GM12874 (cell line): ENCODE results near the gene EIF4A3.

Experiments
- CTCF ChIP-seq: IDR thresholded peaks from 2 replicates; pipeline ENCODE4 v1.5.1; 2011; ENCODE audit warnings: low read depth, mild to moderate bottlenecking, control low read depth, low read length, moderate library complexity; ENCODE audit not compliant: insufficient read depth

Gene EIF4A3

GRCh38 chr17:80101011-80101945 lies 45.6 kb downstream of the EIF4A3 start, which contains the start of gene GAA:
TSS of gene GAA (plus strand) at chr17:80101581. CDS start at chr17:80104587, 3,006 bp downstream.
- peak; percentile 94 for TF ChIP-seq CTCF

- TF ChIP-seq CTCF, result no peak
These were observed 46.9 kb downstream of the EIF4A3 start for GRCh38 chr17:80100035-80100323.

- no peak for TF ChIP-seq CTCF
These were observed 47.5 kb downstream of the EIF4A3 start for GRCh38 chr17:80099291-80100034.

GRCh38 chr17:80097844-80098691 lies 48.9 kb downstream of the EIF4A3 start:
- no peak for TF ChIP-seq CTCF

GRCh38 chr17:80097127-80097621 lies 49.8 kb downstream of the EIF4A3 start:
- no peak for TF ChIP-seq CTCF

GRCh38 chr17:80096561-80097021 lies 50.3 kb downstream of the EIF4A3 start:
- no peak for TF ChIP-seq CTCF
